Fibroblast of lung (primary cell): ENCODE data around the gene AGAP1. TPM values are rescaled to one million over a fixed set of nuclear protein-coding genes. Genes with fewer than 3 reads are reported as not detected.

Source experiments
- DNase-seq, 2 donors: peaks; one replicate each; pipeline versions ENCODE4 v3.0.0 to v3.0.0-alpha.2; 2010; ENCODE audit warnings: low read depth in 2 of 2
- H2AFZ ChIP-seq: 2 replicates; pipeline ENCODE4 v1.5.1; 2012; ENCODE audit warnings: low read length, control low read depth, inconsistent platforms
- H3K27ac ChIP-seq: 2 replicates; pipeline ENCODE4 v1.5.1; 2011; ENCODE audit warnings: low read length, control low read depth; ENCODE audit not compliant: insufficient read depth
- H3K27me3 ChIP-seq: 2 replicates; pipeline ENCODE4 v1.5.1; 2011; ENCODE audit warnings: mild to moderate bottlenecking, low read length; ENCODE audit not compliant: control insufficient read depth, insufficient read depth
- H3K36me3 ChIP-seq: 2 replicates; pipeline ENCODE4 v1.5.1; 2011; ENCODE audit warnings: low read length; ENCODE audit not compliant: control insufficient read depth, insufficient read depth
- H3K4me1 ChIP-seq: 2 replicates; pipeline ENCODE4 v1.5.1; 2011; ENCODE audit warnings: low read length; ENCODE audit not compliant: control insufficient read depth, insufficient read depth; ENCODE audit errors: extremely low read depth
- H3K4me2 ChIP-seq: 2 replicates; pipeline ENCODE4 v1.5.1; 2011; ENCODE audit warnings: low read length, control low read depth; ENCODE audit not compliant: insufficient read depth; ENCODE audit errors: extremely low read depth
- H3K4me3 ChIP-seq, 4 experiments: fragments of 200-600 bp in 1 of 4; sonication (generic) in 1 of 4; replicated peaks in 1 of 4; 2 replicates each; pipeline ENCODE4 v1.5.1; 2011 to 2016; ENCODE audit warnings: low read length in 4 of 4, low read depth in 3 of 4, mild to moderate bottlenecking in 3 of 4, control low read depth in 2 of 4, inconsistent platforms in 1 of 4, mixed read lengths in 1 of 4; ENCODE audit not compliant: insufficient read depth in 1 of 4; ENCODE audit errors: control extremely low read depth in 1 of 4
- H3K79me2 ChIP-seq: 2 replicates; pipeline ENCODE4 v1.5.1; 2012; ENCODE audit warnings: mild to moderate bottlenecking, low read length, inconsistent platforms; ENCODE audit not compliant: control insufficient read depth, insufficient read depth
- H3K9ac ChIP-seq: 2 replicates; pipeline ENCODE4 v1.5.1; 2011; ENCODE audit warnings: mild to moderate bottlenecking, low read length, control low read depth; ENCODE audit not compliant: insufficient read depth
- H3K9me3 ChIP-seq: 2 replicates; pipeline ENCODE4 v1.5.1; 2012; ENCODE audit warnings: low read depth, low read length; ENCODE audit not compliant: control insufficient read depth, insufficient read depth
- H4K20me1 ChIP-seq: 2 replicates; pipeline ENCODE4 v1.5.1; 2011; ENCODE audit warnings: low read length; ENCODE audit not compliant: control insufficient read depth, insufficient read depth; ENCODE audit errors: extremely low read depth
- EZH2 ChIP-seq: IDR thresholded peaks from 2 replicates; pipeline ENCODE4 v1.5.1; 2012; ENCODE audit warnings: low read length, control low read depth, mild to moderate bottlenecking; ENCODE audit errors: missing control alignments
- polyA plus RNA-seq, 2 donors: library from polyadenylated mRNA; depleted of rRNA in 1 of 2; stranded (reverse) in 1 of 2; unstranded in 1 of 2; fragments of >200 nt; gene quantifications; 2 replicates each; pipeline ENCODE4 v1.2.1, GENCODE V29; 2011 to 2012; ENCODE audit warnings: missing spikeins in 1 of 2
- total RNA-seq: library from RNA; depleted of rRNA; stranded (reverse); fragments of >200 nt; gene quantifications from 2 replicates; pipeline ENCODE4 v1.2.1, GENCODE V29; 2014
- TF ChIP-seq, protein P1 (sequence below), 2 donors: IDR thresholded peaks in 1 of 2; conservative IDR thresholded peaks in 1 of 2; 1 replicate in 1 of 2; 2 replicates in 1 of 2; pipeline ENCODE4 v1.5.1; 2011 to 2012; ENCODE audit warnings: low read length in 2 of 2, control low read depth in 1 of 2, inconsistent platforms in 1 of 2, low read depth in 1 of 2, mild to moderate bottlenecking in 1 of 2

AGAP1 gene
- total and polyA plus RNA-seq, 2 donors (not counting 1 experiment from before 2014, with no cell fraction given) = 10.6 to 14.0 TPM

DNA sequence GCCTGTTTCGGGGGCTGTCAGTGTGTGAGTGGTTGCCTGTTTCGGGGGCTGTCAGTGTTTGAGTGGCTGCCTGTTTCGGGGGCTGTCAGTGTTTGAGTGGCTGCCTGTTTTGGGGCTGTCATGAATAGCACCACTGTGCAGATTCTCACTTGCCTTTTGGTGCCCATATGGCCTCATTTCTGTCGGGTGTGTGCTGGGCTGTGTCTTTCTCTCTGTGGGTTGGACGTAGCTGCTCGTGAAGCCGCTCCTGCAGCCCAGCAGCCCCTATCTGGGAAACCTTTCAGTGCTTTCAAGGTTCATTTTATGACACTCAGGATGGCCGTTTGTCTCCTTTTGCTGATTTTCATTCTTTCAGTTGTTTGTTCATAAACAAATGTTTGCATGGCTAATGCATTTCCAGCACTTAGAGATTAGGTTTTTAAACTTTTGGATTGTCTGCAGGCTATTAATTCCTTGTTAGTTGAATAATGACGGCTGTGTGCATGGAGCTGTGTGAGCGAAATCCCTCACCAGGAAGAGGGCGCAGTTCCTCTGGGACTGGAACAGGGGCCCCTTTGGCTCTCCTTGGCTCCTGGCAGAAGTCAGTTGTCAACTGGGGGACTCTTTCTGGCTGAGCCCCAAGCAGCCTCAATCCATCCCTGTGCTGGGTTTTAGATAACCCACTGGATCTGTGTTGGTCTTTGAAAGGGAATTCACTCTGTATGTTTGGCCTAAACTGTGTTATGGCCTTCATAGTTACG lies 10.8 kb downstream of the AGAP1 start:
- Histone ChIP-seq H3K27me3 (no peaks in the 10 kb centered on the region), H3K4me1 (peaks cover 14% of the 10 kb centered on the region), H3K4me2 (no peak overlapping the region)

DNA sequence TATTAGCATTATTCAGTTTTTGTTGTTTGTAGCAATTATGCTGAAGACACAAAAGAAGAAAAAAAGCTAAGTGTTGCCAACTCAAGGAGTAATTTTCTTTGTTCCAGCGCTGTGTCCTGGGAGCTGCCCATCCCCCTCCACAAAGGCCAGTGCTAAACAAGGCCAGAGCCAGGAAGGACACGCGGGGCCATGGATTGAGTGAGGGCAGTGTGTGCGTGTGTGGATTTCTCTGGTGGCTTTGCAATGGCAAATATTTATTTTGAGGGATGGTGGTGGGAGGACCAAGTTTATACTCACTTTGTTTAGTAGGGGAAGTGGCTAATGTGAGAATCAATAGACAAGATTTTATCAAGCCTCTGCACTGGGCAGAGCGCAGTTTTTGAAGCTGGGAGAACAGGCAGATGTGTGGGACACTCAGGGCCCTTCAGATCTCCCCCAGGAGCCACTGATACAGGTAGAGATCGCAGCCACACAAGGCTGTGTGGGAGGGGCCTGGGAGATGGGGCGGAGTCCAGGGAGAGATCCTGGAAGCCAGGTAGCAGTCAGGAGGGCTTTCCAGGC lies 11.4 kb downstream of the AGAP1 start:
- no peaks in the 10 kb centered on the region for H3K27me3 ChIP-seq
- peaks cover 14% of the 10 kb centered on the region for H3K4me1 ChIP-seq
- H3K36me3 ChIP-seq = no peaks in the 10 kb centered on the region
- no peak for TF ChIP-seq EZH2
- TF ChIP-seq, protein P1, sequence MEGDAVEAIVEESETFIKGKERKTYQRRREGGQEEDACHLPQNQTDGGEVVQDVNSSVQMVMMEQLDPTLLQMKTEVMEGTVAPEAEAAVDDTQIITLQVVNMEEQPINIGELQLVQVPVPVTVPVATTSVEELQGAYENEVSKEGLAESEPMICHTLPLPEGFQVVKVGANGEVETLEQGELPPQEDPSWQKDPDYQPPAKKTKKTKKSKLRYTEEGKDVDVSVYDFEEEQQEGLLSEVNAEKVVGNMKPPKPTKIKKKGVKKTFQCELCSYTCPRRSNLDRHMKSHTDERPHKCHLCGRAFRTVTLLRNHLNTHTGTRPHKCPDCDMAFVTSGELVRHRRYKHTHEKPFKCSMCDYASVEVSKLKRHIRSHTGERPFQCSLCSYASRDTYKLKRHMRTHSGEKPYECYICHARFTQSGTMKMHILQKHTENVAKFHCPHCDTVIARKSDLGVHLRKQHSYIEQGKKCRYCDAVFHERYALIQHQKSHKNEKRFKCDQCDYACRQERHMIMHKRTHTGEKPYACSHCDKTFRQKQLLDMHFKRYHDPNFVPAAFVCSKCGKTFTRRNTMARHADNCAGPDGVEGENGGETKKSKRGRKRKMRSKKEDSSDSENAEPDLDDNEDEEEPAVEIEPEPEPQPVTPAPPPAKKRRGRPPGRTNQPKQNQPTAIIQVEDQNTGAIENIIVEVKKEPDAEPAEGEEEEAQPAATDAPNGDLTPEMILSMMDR (conservative IDR thresholded peaks at IDR 0.05 in 1 of 2, IDR thresholded peaks at IDR 0.05 in 1 of 2; ENCODE audit: low read depth in 1 of 2, low read length in 2 of 2) = no peak
- H3K4me2 ChIP-seq = no peak overlapping the region
- peaks cover 47% of the 10 kb centered on the region for H3K79me2 ChIP-seq
- no peak overlapping the region for H3K27ac ChIP-seq
- no peak overlapping the region for H3K4me3 ChIP-seq
- DNase-seq = no peak
- H3K9ac ChIP-seq = no peak overlapping the region
- no peaks in the 10 kb centered on the region for H3K9me3 ChIP-seq
- H2AFZ ChIP-seq = no peak overlapping the region
- H4K20me1 ChIP-seq = no peaks in the 10 kb centered on the region

More for the DNA sequence above, 10.8 kb downstream of the AGAP1 start:
- Histone ChIP-seq H3K79me2 (peaks cover 52% of the 10 kb centered on the region), H3K4me3 (no peak overlapping the region), H2AFZ (no peak overlapping the region), H3K9me3 (no peaks in the 10 kb centered on the region), H3K36me3 (no peaks in the 10 kb centered on the region), H3K9ac (no peak overlapping the region), H3K27ac (no peak overlapping the region), H4K20me1 (no peaks in the 10 kb centered on the region)
- no peak for DNase-seq
- no peak for TF ChIP-seq EZH2
- TF ChIP-seq, protein P1 (conservative IDR thresholded peaks at IDR 0.05 in 1 of 2, IDR thresholded peaks at IDR 0.05 in 1 of 2; ENCODE audit: low read depth in 1 of 2, low read length in 2 of 2) = peak in 1 of 2 donors; percentile 6

DNA sequence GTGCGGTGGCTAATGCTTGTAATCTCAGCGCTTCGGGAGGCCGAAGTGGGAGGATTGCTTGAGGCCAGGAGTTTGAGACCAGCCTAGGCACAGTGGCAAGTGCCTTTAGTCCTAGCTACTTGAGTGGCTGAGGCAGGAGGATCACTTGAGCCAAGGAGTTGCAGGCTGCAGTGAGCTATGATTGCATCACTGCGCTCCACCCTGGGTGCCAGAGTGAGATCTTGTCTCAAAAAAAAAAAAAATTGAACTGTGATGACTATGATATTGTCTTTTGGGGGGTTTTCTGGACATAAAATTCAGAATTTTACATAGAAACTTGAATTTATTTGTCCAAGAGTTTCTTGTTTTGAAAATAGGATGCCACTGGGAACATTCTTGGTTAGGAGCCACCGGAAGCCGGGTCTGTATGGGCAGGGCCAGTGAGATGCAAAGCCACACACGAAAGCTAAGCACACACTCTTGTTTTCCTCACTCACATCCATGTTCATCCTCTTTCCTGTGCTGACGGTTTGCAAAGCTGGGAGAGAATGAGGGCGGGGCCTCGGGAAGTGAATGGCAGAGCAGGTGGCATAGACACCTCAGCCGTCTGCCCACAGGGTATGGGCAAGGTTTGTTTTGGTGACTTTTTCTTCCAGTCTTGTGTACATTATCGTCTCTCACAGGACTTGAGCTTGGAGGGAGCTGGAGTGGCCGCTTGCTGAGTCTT lies 12.6 kb downstream of the AGAP1 start:
- H3K9me3 ChIP-seq = no peaks in the 10 kb centered on the region
- H2AFZ ChIP-seq = no peak overlapping the region
- H3K4me3 ChIP-seq = no peak overlapping the region
- peaks cover 14% of the 10 kb centered on the region for H3K4me1 ChIP-seq
- no peaks in the 10 kb centered on the region for H3K36me3 ChIP-seq
- H3K4me2 ChIP-seq = no peak overlapping the region
- no peak overlapping the region for H3K27ac ChIP-seq
- H3K79me2 ChIP-seq = peaks cover 45% of the 10 kb centered on the region
- H3K27me3 ChIP-seq = no peaks in the 10 kb centered on the region
- no peak overlapping the region for H3K9ac ChIP-seq
- peak in 1 of 2 donors; percentile 33 for DNase-seq
- no peaks in the 10 kb centered on the region for H4K20me1 ChIP-seq
- TF ChIP-seq, protein P1 (conservative IDR thresholded peaks at IDR 0.05 in 1 of 2, IDR thresholded peaks at IDR 0.05 in 1 of 2; ENCODE audit: low read depth in 1 of 2, low read length in 2 of 2) = no peak
- TF ChIP-seq EZH2 = no peak
